Karpas-422 (cell line): ENCODE data around the gene RAI14. TPM values are rescaled to one million over a fixed set of nuclear protein-coding genes. Genes with fewer than 3 reads are reported as not detected.

Experiments used
- DNase-seq: peaks from one replicate; pipeline ENCODE4 v3.0.0-alpha.2; 2015
- H2AFZ ChIP-seq: fragments of 200-600 bp; sonication (generic); 2 replicates; pipeline ENCODE4 v1.6.1; 2014; ENCODE audit warnings: antibody characterized with exemption, low read length, mixed read lengths
- H3K27ac ChIP-seq: fragments of 200-600 bp; sonication (generic); 2 replicates; pipeline ENCODE4 v1.5.1; 2014; ENCODE audit warnings: mild to moderate bottlenecking, low read length, moderate library complexity
- H3K27me3 ChIP-seq: fragments of 200-600 bp; sonication (generic); 2 replicates; pipeline ENCODE4 v1.6.1; 2014; ENCODE audit warnings: low read length, mixed read lengths
- H3K36me3 ChIP-seq: fragments of 200-600 bp; sonication (generic); 2 replicates; pipeline ENCODE4 v1.6.1; 2014; ENCODE audit warnings: low read length, mixed read lengths; ENCODE audit not compliant: insufficient read depth
- H3K4me1 ChIP-seq: fragments of 200-600 bp; sonication (generic); 2 replicates; pipeline ENCODE4 v1.6.1; 2014; ENCODE audit warnings: mild to moderate bottlenecking, low read length, mixed read lengths
- H3K4me2 ChIP-seq: fragments of 200-600 bp; sonication (generic); 2 replicates; pipeline ENCODE4 v1.6.1; 2014; ENCODE audit warnings: low read length, low read depth, mild to moderate bottlenecking; ENCODE audit not compliant: poor library complexity, severe bottlenecking
- H3K4me3 ChIP-seq: fragments of 200-600 bp; sonication (generic); 2 replicates; pipeline ENCODE4 v1.5.1; 2014; ENCODE audit warnings: mild to moderate bottlenecking, antibody characterized with exemption, low read length, mixed read lengths
- H3K79me2 ChIP-seq: fragments of 200-600 bp; sonication (generic); 2 replicates; pipeline ENCODE4 v1.6.1; 2014; ENCODE audit warnings: mild to moderate bottlenecking, low read length, mixed read lengths
- H3K9ac ChIP-seq: fragments of 200-600 bp; sonication (generic); 2 replicates; pipeline ENCODE4 v1.6.0; 2014; ENCODE audit warnings: low read length
- H3K9me2 ChIP-seq: fragments of 200-600 bp; sonication (generic), shearing (Covaris generic); replicated peaks from 2 replicates; pipeline ENCODE4 v1.6.0; 2014; ENCODE audit warnings: mild to moderate bottlenecking, low read length, moderate library complexity; ENCODE audit not compliant: insufficient read depth
- H3K9me3 ChIP-seq: fragments of 300-700, 200-600 bp; sonication (generic); 2 replicates; pipeline ENCODE4 v1.6.1; 2014; ENCODE audit warnings: low read length, mixed read lengths
- H4K20me1 ChIP-seq: fragments of 200-600 bp; sonication (generic); 2 replicates; pipeline ENCODE4 v1.6.1; 2014; ENCODE audit warnings: mild to moderate bottlenecking, antibody characterized with exemption, low read length, low read depth; ENCODE audit not compliant: insufficient read depth
- total RNA-seq: library from RNA; depleted of rRNA; stranded (reverse); fragments of >200 nt; shearing (Covaris generic); gene quantifications from 2 replicates; pipeline ENCODE4 v1.2.3, GENCODE V29; 2014; ENCODE audit warnings: low replicate concordance

RAI14 gene
- total RNA-seq, 1 experiment from 2014 or later, result not detected

GRCh38 chr5:34660444-34660843, 4.3 kb downstream of the RAI14 start:
- Histone ChIP-seq H3K9me2 (no peaks in the 10 kb centered on the region), H4K20me1 (no peaks in the 10 kb centered on the region), H2AFZ (no peak overlapping the region), H3K9me3 (no peaks in the 10 kb centered on the region), H3K9ac (no peak overlapping the region), H3K4me1 (no peaks in the 10 kb centered on the region), H3K27ac (no peak overlapping the region), H3K79me2 (no peaks in the 10 kb centered on the region), H3K4me3 (no peak overlapping the region), H3K27me3 (no peaks in the 10 kb centered on the region), H3K4me2 (no peak overlapping the region), H3K36me3 (no peaks in the 10 kb centered on the region)
- DNase-seq, result no peak

DNA sequence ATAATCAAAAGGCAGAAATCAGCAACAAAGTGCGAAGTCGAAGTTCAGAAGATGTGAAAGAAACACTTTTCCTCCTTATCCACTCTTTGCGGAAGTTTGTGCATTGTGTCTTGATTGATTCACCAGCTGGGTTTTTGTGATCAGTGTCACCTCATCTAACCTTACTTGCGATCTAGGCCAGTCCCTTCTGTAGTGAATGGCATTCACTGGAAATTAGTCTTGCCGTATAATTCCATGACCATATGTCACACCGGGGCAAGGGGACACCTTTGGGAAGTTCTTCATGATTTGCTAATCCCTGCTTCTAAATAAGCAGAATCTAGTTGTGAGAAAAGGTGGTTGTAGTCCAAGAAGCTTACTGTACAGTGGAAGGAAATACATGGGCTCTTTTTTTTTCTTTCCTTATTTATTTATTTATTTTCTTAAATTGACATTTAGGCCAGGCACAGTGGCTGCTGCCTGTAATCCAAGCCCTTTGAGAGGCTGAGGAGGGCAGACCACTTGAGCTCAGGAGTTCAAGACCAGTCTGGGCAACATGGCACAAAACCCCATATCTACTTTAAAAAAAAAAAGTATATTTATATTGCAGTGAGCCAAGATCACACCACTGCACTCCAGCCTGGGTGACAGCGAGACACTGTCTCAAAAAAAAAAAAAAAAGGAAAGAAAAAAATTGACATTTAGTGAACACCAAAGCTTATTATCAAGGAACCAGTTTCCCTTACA, 7.8 kb downstream of the RAI14 start:
- H4K20me1 ChIP-seq, result no peaks in the 10 kb centered on the region
- no peak overlapping the region for H3K4me2 ChIP-seq
- H3K9me3 ChIP-seq, result no peaks in the 10 kb centered on the region
- H3K36me3 ChIP-seq, result no peaks in the 10 kb centered on the region
- no peaks in the 10 kb centered on the region for H3K9me2 ChIP-seq
- DNase-seq, result no peak
- no peaks in the 10 kb centered on the region for H3K27me3 ChIP-seq
- no peaks in the 10 kb centered on the region for H3K4me1 ChIP-seq
- no peak overlapping the region for H2AFZ ChIP-seq
- H3K4me3 ChIP-seq, result no peak overlapping the region
- H3K9ac ChIP-seq, result no peak overlapping the region
- no peaks in the 10 kb centered on the region for H3K79me2 ChIP-seq
- H3K27ac ChIP-seq, result no peak overlapping the region

DNA sequence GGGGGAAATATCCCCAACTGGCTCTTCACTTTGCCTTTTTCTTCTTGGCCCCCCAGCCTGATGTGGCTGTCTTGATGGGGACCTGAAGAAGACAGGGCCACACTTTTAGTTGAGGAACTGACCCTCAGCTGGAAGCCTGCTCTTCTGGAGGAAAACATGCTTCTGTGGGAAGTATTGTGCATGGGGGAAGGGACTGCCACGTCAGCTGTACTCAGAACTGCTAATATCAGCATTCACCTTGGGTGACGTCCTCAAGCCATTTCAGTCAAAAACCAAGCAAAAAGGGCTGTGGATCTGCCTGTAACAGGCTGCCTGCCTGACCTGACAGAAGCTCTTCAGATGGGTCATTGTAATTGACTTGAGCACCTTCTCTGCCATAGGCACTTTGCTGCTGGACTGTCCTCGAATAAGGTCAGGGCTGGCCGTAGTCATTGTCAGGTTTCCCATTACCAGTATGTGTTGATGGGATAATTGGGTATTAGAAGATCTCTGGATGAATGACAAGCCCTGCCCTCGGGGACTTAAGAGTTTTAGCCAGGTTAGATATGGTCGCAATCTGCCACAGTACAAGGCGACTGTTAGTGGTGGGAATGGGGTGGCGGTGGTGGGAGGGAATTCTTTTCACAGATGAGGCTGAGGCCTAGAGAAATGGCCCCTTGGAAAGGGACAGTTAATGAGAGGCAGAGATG, 10.4 kb downstream of the RAI14 start:
- Histone ChIP-seq H3K4me2 (no peak overlapping the region), H3K9me2 (no peaks in the 10 kb centered on the region), H4K20me1 (no peaks in the 10 kb centered on the region)

DNA sequence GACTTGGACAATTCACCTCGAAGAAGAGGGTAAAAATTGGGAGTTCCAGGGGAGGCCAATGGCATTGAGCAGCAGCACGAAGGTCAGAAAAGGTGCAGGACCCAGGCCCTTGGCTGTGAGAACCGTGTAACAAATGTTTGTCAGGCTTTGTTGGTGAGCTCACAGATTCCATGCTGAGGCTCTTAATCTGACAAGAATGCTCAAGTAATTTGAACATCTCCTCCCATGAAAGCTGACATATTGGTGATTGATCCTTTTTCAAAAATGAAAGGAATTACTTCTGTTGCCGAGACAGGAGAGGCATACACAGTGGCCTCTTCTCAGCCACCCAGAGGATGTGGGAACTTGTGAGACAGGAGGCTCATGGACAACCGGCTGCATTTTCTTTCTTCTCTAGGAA, 11.6 kb downstream of the RAI14 start:
- no peak overlapping the region for H3K4me3 ChIP-seq
- H4K20me1 ChIP-seq, result no peaks in the 10 kb centered on the region
- H2AFZ ChIP-seq, result no peak overlapping the region
- no peaks in the 10 kb centered on the region for H3K9me3 ChIP-seq
- H3K4me1 ChIP-seq, result no peaks in the 10 kb centered on the region
- no peak overlapping the region for H3K4me2 ChIP-seq
- H3K9ac ChIP-seq, result no peak overlapping the region
- no peaks in the 10 kb centered on the region for H3K9me2 ChIP-seq
- no peaks in the 10 kb centered on the region for H3K79me2 ChIP-seq
- H3K27me3 ChIP-seq, result no peaks in the 10 kb centered on the region
- no peak for DNase-seq
- H3K27ac ChIP-seq, result no peak overlapping the region
- H3K36me3 ChIP-seq, result no peaks in the 10 kb centered on the region

More for the DNA sequence above, 10.4 kb downstream of the RAI14 start:
- Histone ChIP-seq H3K9me3 (no peaks in the 10 kb centered on the region), H2AFZ (no peak overlapping the region), H3K79me2 (no peaks in the 10 kb centered on the region), H3K36me3 (no peaks in the 10 kb centered on the region), H3K27me3 (no peaks in the 10 kb centered on the region), H3K4me1 (no peaks in the 10 kb centered on the region), H3K9ac (no peak overlapping the region), H3K4me3 (no peak overlapping the region), H3K27ac (no peak overlapping the region)
- no peak for DNase-seq

- Histone ChIP-seq H3K27me3 (no peaks in the 10 kb centered on the region), H3K4me3 (no peak overlapping the region), H3K9ac (no peak overlapping the region), H4K20me1 (no peaks in the 10 kb centered on the region), H3K27ac (no peak overlapping the region), H3K4me2 (no peak overlapping the region), H2AFZ (no peak overlapping the region), H3K36me3 (no peaks in the 10 kb centered on the region), H3K9me2 (no peaks in the 10 kb centered on the region), H3K9me3 (no peaks in the 10 kb centered on the region), H3K4me1 (no peaks in the 10 kb centered on the region), H3K79me2 (no peaks in the 10 kb centered on the region)
- DNase-seq, result no peak
Measured at GRCh38 chr5:34669931-34670516, 13.9 kb downstream of the RAI14 start.

- Histone ChIP-seq H3K4me2 (no peak overlapping the region), H3K79me2 (no peaks in the 10 kb centered on the region), H3K27me3 (no peaks in the 10 kb centered on the region)
Measured at GRCh38 chr5:34672196-34672595, 16.1 kb downstream of the RAI14 start.

DNA sequence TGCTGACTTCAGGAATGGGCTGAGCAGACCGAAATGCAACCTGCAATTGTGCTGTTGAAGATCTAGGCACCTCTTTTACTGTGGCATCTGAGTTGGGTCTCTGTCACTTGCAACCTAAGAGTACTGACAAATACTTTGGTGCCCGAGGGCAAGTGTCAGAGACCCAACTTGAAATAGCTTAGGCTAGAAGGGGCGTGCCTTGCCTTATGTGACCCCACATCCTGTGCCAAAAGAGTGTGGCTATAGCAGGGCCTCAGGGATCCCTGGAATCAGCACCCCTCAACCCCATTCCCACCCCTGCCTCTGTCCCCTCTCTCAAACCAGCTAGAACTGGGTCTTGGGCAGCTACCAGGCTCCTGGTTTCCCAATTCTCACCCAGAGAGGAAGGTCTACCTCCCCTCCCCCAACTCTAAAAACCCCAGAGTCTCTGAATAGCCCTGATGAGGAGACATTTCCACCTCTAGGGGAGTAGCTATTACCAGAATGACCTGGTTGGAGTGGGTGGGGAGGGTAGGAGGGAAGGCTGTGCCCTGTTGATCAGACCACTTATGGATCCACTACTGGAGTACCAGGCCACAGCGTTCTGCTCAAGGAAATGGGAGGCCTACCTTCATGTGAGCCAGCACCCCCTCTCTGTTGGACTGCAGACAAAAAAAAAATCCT, 17.5 kb downstream of the RAI14 start:
- Histone ChIP-seq H2AFZ (no peak overlapping the region), H4K20me1 (no peaks in the 10 kb centered on the region), H3K4me2 (no peak overlapping the region), H3K27ac (no peak overlapping the region), H3K36me3 (no peaks in the 10 kb centered on the region), H3K4me1 (no peaks in the 10 kb centered on the region), H3K9ac (no peak overlapping the region), H3K27me3 (no peaks in the 10 kb centered on the region), H3K4me3 (no peak overlapping the region), H3K9me2 (no peaks in the 10 kb centered on the region), H3K79me2 (no peaks in the 10 kb centered on the region), H3K9me3 (no peaks in the 10 kb centered on the region)
- no peak for DNase-seq

More at GRCh38 chr5:34672196-34672595, 16.1 kb downstream of the RAI14 start:
- H3K36me3 ChIP-seq, result no peaks in the 10 kb centered on the region
- H3K9me2 ChIP-seq, result no peaks in the 10 kb centered on the region
- no peaks in the 10 kb centered on the region for H3K4me1 ChIP-seq
- no peak overlapping the region for H3K9ac ChIP-seq
- no peaks in the 10 kb centered on the region for H3K9me3 ChIP-seq
- DNase-seq, result no peak
- H3K27ac ChIP-seq, result no peak overlapping the region
- no peaks in the 10 kb centered on the region for H4K20me1 ChIP-seq
- no peak overlapping the region for H2AFZ ChIP-seq
- H3K4me3 ChIP-seq, result no peak overlapping the region

- no peaks in the 10 kb centered on the region for H4K20me1 ChIP-seq
- no peak overlapping the region for H3K9ac ChIP-seq
- H3K4me2 ChIP-seq, result no peak overlapping the region
- no peaks in the 10 kb centered on the region for H3K27me3 ChIP-seq
- H3K79me2 ChIP-seq, result no peaks in the 10 kb centered on the region
- H3K9me3 ChIP-seq, result no peaks in the 10 kb centered on the region
- no peak overlapping the region for H3K27ac ChIP-seq
- no peak overlapping the region for H2AFZ ChIP-seq
- no peak for DNase-seq
- no peak overlapping the region for H3K4me3 ChIP-seq
- no peaks in the 10 kb centered on the region for H3K36me3 ChIP-seq
- no peaks in the 10 kb centered on the region for H3K9me2 ChIP-seq
- H3K4me1 ChIP-seq, result no peaks in the 10 kb centered on the region
Measured at GRCh38 chr5:34674187-34674586, 18.1 kb downstream of the RAI14 start.
